Measurements from ENCODE around the gene ACP3. TPM values are rescaled to one million over a fixed set of nuclear protein-coding genes. Genes with fewer than 3 reads are reported as not detected.
"Not testable (repeated sequence)": the region's sequence is repeated elsewhere in the genome, so short reads cannot be mapped to it uniquely, and the experiment has no call there.

The ACP3 gene
- total RNA-seq, 1 donor from 2014 or later: 0.46 TPM

DNA sequence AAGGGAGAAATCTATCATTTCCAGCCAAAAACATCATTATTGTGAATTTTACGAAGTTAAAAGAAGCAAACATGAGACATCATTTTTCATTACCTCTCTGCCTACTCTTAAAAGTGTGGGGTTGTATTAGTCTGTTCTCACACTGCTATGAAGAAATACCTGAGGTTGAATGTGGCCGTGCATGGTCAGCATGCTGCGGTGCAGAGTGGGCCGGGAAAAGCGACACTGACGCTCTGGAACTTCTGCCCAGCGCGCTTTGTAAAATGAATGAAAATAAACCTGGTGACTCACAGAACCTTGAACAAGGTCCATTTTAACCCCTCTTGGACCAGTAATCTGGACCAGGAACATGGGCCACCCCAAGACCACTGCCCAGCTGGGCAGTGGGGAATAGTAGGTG, 69.1 kb downstream of the ACP3 start:
- DNase-seq (ENCODE audit: low read depth): no peak
- no peak for TF ChIP-seq CTCF (conservative IDR thresholded peaks at IDR 0.05; ENCODE audit: low read depth, low read length)
- H3K4me3 ChIP-seq (ENCODE audit: low read depth, low read length): no peak overlapping the region

- H3K4me3 ChIP-seq (ENCODE audit: low read depth, low read length); DNase-seq (ENCODE audit: low read depth): not testable (repeated sequence)
These were observed 75.5 kb downstream of the ACP3 start for GRCh38 chr3:132392675-132393074.

- DNase-seq (ENCODE audit: low read depth): no peak
- H3K4me3 ChIP-seq (ENCODE audit: low read depth, low read length): no peak overlapping the region
- no peak for TF ChIP-seq CTCF (conservative IDR thresholded peaks at IDR 0.05; ENCODE audit: low read depth, low read length)
These were observed 77.1 kb downstream of the ACP3 start for GRCh38 chr3:132394320-132394719.

- DNase-seq (ENCODE audit: low read depth): no peak
- no peak for TF ChIP-seq CTCF (conservative IDR thresholded peaks at IDR 0.05; ENCODE audit: low read depth, low read length)
- no peak overlapping the region for H3K4me3 ChIP-seq (ENCODE audit: low read depth, low read length)
These were observed 77.9 kb downstream of the ACP3 start for GRCh38 chr3:132395126-132395525.

- TF ChIP-seq CTCF (conservative IDR thresholded peaks at IDR 0.05; ENCODE audit: low read depth, low read length): no peak
- no peak overlapping the region for H3K4me3 ChIP-seq (ENCODE audit: low read depth, low read length)
- DNase-seq (ENCODE audit: low read depth): no peak
These were observed 79.0 kb downstream of the ACP3 start for GRCh38 chr3:132396255-132396654.

DNA sequence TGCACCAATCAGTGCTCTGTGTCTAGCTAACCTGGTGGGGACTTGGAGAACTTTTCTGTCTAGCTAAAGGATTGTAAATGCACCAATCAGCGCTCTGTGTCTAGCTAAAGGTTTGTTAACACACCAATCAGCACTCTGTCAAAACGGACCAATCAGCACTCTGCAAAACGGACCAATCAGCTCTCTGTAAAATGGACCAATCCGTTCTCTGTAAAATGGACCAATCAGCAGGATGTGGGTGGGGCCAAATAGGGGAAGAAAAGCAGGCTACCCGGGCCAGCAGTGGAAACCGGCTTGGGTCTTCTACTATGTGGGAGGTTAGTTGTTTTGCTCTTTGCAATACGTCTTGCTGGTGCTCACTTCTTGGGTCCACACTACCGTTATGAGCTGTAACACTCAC, 79.6 kb downstream of the ACP3 start:
- DNase-seq (ENCODE audit: low read depth); H3K4me3 ChIP-seq (ENCODE audit: low read depth, low read length): not testable (repeated sequence)

- DNase-seq (ENCODE audit: low read depth): no peak
- H3K4me3 ChIP-seq (ENCODE audit: low read depth, low read length): no peak overlapping the region
- peak; percentile 94 for TF ChIP-seq CTCF (conservative IDR thresholded peaks at IDR 0.05; ENCODE audit: low read depth, low read length)
These were observed 82.1 kb downstream of the ACP3 start for GRCh38 chr3:132399054-132399929.

- no peak for DNase-seq (ENCODE audit: low read depth)
- no peak for TF ChIP-seq CTCF (conservative IDR thresholded peaks at IDR 0.05; ENCODE audit: low read depth, low read length)
- no peak overlapping the region for H3K4me3 ChIP-seq (ENCODE audit: low read depth, low read length)
These were observed 84.0 kb downstream of the ACP3 start for GRCh38 chr3:132401255-132401654.
